Left cardiac atrium (tissue), 4 donors: ENCODE measurements around the gene MRPS23. TPM values are rescaled to one million over a fixed set of nuclear protein-coding genes. Genes with fewer than 3 reads are reported as not detected.
A peak's percentile ranks its signal among the peaks of the same experiment; 100 is the strongest.

Source experiments
- ATAC-seq, 2 donors: fragments of 200-7000 bp; cut with Tn5 transposase; one replicate each; pipeline ENCODE4 v1.9.1; 2020; ENCODE audit warnings: mild to moderate bottlenecking in 2 of 2, moderate library complexity in 2 of 2
- DNase-seq: peaks from one replicate; pipeline ENCODE4 v3.0.0-alpha.2; 2020
- intact Hi-C, 2 donors: fragments of 100-400 bp; cut with DNase I; formaldehyde crosslinking; loops; one replicate each; pipeline versions ENCODE4 v1.14.1 to v1.15.1; 2022 to 2023
- long read RNA-seq: library from polyadenylated mRNA; unstranded; transcript quantifications from one replicate; pipeline ENCODE4 v2.0.0, GENCODE V29; 2021
- total RNA-seq, 2 donors: library from RNA; stranded (reverse); fragmentation: NEBNext Ultra II Directional; extraction: Animal tissue kit (Norgen Biotek cat#: 25700); gene quantifications; one replicate each; pipeline ENCODE4 v1.2.1, GENCODE V29; 2021
- donor health status: DM: no; HTN: yes; CAD: no.
- donor health status: DM: no; HTN: yes; CAD: no; lungs with severe emphysema.
- donor health status: DM: yes; HTN: yes; CAD: no.
- donor health status: Dilated cardiomyopathy.

MRPS23 gene
- total RNA-seq, result 10 to 100 TPM; 45.2 to 55.8 TPM
- long read RNA-seq, full-length matches to known transcripts, result 18 of 21 reads
- long read RNA-seq, partial matches to known transcripts, result 0 of 21 reads
- long read RNA-seq, other reads (novel, unspliced or antisense), result 3 of 21 reads

DNA sequence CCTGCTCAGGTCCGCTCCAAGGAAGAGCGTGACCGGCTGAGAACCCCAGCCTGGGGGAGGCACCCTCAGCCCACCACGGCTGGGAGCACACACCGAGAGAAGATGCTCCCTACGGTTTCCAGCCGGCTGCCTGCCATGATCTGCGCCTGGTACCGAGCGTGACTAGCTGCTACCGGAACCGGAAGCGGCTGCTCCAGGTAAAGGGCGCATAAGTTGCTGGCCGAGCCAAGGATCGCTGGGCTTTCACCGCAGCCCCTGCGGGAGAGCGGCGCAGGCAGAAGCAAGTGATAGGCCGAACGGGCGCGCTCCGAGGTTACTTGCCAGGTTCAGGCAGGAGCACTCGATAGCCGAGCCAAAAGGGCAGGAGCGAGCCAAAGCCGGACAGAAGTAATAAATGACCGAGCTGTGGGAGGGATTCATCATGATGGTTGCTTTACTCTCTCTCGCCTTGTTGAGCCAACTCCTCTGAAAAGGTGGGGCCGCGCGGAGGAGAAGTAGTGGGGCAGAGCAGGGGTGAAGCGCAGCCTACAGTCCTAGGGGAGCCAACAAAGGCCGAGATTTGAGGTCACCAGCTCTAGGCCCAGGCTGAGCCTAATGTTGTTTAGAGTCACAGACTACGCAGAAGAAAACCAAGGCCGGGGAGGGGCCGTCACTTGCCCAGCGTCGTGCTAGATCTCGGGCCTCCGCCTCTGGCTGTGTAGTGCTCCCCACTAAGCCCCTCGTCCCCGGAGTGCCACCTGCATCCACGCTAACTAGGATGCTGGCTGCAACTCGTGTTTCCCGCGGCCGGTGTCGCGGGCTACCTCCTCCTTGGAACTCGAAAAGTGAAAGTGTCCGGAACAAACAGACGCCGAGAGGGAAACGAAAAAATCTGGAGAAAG lies at the start of gene MRPS23:
TSS of gene MRPS23 (minus strand) at position 171 of the 881 bp plus-strand sequence. CDS start at position 137, 34 bp downstream.
- intact Hi-C loops, result loop anchor here in 1 of 2 donors (5.0 kb wide), 1 partner anchor 42 kb away; no protein-coding TSS in a partner anchor
- ATAC-seq, result peak; percentile 91 to 92
- DNase-seq, result peak; percentile 99

- DNase-seq (no peak), ATAC-seq (peak; percentile 8 to 23)
- intact Hi-C loops, result no loop called here
These were observed 49.5 kb upstream of the MRPS23 start for GRCh38 chr17:57899391-57899790.

DNA sequence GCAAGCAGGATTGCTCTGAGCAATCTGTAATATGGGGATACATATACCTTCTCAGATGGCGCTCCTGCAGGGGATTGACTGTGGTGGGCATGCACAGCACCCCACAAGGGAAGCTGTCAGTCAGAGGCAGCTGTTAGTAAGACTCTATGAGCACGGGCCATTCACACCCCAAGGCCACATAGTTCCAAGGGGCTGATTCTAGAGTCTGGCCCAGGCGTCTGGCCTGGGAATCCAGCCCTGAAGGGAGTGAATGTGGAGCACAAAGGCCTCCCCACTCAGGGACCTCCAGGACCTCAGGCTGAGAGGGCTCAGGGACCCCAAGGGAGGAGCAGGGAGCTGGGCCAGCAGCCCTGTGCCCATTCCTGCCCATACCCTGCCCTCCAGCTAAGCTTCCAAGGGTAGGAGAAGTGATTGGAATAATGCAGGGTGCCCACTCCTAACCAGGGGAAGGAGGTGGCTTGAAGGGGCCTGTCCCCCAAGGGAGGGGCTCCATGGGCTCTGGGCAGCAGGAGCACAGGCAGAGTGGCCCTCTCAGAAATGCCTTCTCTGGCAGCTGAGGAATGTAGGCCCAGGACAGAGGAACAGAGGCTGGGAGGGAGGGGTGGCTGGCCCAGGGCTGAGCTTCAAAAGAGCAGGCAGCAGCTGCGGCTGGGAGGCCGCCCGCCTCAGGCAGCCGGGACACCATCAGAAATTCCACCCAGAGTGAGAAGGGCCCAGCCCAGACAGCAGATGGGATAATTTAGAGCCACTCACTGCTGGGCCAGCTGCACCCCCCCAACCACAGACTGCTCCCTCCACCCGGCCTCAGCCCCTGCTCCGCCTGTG lies 48.9 kb upstream of the MRPS23 start:
- peak; percentile 74 to 83 for ATAC-seq

GRCh38 chr17:57895382-57896060 lies 45.7 kb upstream of the MRPS23 start:
- ATAC-seq (no peak), DNase-seq (no peak)
- intact Hi-C loops, result no loop called here

More for the DNA sequence above, 48.9 kb upstream of the MRPS23 start:
- intact Hi-C loops, result no loop called here
- DNase-seq, result peak; percentile 80

DNA sequence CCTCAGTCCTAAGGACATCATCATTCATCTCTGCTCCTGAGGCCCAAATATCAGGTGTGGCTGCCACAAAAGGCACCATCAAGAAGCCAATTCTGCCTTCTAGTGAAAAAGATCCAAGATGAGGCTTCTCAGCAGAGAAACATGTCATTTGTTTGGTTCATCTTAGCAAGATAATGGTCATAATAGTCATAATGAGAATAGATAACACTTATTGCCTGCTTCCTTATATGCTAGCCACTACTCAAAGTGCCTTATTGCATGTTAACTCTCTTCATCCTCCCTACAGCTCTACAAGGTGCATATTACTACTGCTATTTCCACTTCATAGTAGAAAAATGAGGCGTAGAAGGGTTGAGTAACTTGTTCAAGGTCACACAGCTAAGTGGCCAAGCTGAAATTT lies 45.0 kb upstream of the MRPS23 start:
- intact Hi-C loops, result loop anchor here in 1 of 2 donors (5.0 kb wide), 2 partner anchors 43 to 52 kb away; partner anchors contain the start of gene MRPS23
- no peak for DNase-seq
- no peak for ATAC-seq

GRCh38 chr17:57892820-57893595 lies 43.2 kb upstream of the MRPS23 start:
- peak; percentile 86 to 91 for ATAC-seq
- peak; percentile 92 for DNase-seq
- intact Hi-C loops, result loop anchor here in 1 of 2 donors (2.0 to 5.0 kb wide), 3 partner anchors 41 to 96 kb away; partner anchors contain the start of genes MRPS23 and VEZF1

DNA sequence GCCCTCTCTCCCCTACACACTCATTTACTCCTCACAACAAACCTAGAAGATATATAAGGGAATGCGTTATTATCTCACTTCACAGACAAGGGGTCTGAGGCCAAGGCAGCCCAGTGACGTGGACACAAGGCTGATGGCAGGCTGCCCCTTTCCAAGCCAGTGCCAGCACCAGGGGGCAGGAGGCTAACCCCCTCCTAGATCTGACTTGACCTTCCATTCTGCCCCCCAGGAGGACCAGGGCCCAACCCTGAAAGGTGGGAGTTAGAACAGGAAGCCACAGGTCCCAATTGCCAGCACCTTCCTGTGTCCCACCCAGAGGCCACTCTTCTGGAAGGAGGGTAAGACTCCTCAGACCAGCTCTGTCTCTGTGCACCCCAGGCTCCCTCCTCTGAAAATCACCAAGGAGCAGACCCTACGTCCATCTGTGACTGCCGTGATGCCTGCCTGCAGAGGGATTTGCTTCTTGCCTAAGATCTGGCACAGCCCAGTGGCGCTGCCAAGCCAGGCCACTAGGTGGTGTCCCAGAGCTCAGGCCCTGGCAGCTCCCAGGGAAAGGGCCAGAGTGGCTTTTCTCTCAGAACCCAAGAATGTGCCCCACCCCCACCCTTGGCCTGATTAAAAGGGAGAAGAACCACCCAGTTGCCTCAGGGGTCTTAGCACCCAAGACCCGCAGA lies 42.4 kb upstream of the MRPS23 start:
- intact Hi-C loops, result loop anchor here in 1 of 2 donors (2.0 to 5.0 kb wide), 3 partner anchors 40 to 97 kb away; partner anchors contain the start of genes MRPS23 and VEZF1
- ATAC-seq (peak; percentile 58 to 64), DNase-seq (peak; percentile 90)

- intact Hi-C loops, result loop anchor here in 1 of 2 donors (5.0 kb wide), 2 partner anchors 39 to 56 kb away; partner anchors contain the start of gene MRPS23
- ATAC-seq (peak in 1 of 2 donors; percentile 11), DNase-seq (no peak)
These were observed 41.0 kb upstream of the MRPS23 start for GRCh38 chr17:57890857-57891232.

DNA sequence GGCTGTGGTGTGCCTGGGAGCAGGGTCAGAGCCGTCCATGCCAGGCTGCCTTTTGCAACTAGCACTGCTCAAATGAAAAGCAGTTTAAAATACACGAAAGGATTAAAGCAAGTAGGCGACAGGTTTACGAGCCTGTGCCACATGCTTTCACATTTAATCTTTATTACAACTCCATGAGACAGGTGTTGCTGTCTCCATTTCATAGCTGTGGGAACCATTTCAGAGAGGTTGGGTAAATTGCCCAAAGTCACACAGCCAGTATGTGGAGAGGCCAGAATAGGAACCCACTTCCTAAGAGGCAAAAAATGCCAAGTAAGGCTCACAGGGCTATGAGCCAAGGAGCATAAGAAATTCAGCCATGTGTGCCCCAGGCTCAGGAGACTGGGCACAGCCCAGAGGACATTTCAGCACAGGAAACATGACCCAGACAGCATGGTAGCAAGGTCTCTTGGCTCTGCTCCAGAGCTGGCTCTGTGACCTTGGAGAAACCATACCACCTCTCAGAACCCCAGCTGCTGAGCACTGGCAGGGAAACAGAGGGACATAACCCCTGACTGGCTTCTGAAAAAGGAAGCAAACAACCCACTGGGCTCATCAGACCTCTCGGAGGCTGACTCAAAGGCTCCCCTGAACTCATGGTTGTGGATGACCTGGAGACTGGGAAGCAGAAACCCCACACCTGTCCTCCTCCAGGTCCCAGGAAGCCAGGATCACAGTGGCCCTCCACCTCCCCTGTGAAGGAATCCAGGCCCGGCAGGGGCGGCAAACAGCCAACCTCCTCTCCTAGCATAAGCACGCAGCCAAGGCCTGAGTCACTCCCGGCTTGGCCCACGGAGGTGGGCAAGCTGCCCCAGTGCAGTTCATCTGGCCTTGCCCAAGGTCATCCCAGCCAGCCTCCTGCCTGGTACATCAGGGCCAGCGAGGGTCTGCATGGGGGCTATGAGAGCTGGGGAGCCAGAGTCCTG lies 40.3 kb upstream of the MRPS23 start:
- intact Hi-C loops, result loop anchor here in 1 of 2 donors (5.0 kb wide), 2 partner anchors 38 to 57 kb away; partner anchors contain the start of gene MRPS23
- DNase-seq (peak; percentile 84), ATAC-seq (peak; percentile 56 to 76)

GRCh38 chr17:57889252-57889651 lies 39.4 kb upstream of the MRPS23 start:
- intact Hi-C loops, result no loop called here
- ATAC-seq (no peak), DNase-seq (no peak)

- no peak for ATAC-seq
- intact Hi-C loops, result no loop called here
- DNase-seq, result no peak
These were observed 38.7 kb upstream of the MRPS23 start for GRCh38 chr17:57888311-57889216.

GRCh38 chr17:57887161-57887560 lies 37.3 kb upstream of the MRPS23 start:
- ATAC-seq (no peak), DNase-seq (no peak)
- intact Hi-C loops, result no loop called here

GRCh38 chr17:57886020-57886419 lies 36.2 kb upstream of the MRPS23 start:
- DNase-seq (no peak), ATAC-seq (no peak)
- intact Hi-C loops, result no loop called here

DNA sequence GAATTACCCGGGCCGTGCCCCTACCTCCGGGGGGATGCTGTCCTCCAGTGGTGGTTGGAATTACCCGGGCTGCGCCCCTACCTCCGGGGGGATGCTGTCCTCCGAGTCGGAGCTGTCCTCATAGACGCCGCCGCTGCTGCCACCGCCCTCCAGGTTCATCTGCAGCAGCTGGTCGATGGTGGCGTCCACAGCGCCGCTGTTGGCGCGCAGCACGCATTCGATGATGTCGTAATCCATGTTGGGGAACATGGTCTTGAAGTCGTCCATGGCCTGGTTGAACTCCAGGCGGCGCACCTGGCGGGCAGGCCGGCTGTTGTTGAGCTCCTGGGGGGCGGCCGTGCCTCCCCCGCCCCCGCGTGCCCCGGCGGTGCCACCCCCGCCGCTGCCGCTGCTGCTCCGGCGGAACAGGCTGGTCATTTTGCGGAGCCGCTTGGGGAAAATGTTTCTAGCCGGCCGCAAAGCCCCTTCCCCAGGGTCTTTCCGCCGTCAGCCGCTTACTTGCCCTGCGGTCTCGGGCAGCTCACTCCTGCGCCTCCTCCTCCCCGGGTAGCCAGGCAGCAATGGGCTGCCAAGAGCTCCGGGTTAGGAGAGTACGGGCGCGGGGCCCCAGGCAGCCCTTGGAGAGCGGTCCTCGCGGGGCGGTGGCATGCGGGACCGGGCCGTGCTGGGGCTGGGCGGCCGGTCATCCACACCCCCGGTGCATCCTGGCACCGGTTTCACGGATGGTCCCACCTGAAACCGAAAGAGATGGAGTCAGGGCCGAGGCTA lies 35.5 kb upstream of the MRPS23 start:
- intact Hi-C loops, result no loop called here
- ATAC-seq (no peak), DNase-seq (no peak)
